HepG2 (cell line): ENCODE data around the gene CHD9. TPM values are rescaled to one million over a fixed set of nuclear protein-coding genes. Genes with fewer than 3 reads are reported as not detected.

Experiments
- ATAC-seq: fragments of 200-7000 bp; cut with Tn5 transposase; 3 replicates; pipeline ENCODE4 v1.9.1; 2020; ENCODE audit warnings: mild to moderate bottlenecking, moderate library complexity
- BruUV-seq: library from RNA; stranded (reverse); fragments of 400-500 nt; replicated peaks from 2 replicates; lab custom pipeline; 2021; lab: Mats Ljungman, UMichigan
- CTCF ChIA-PET: fragments of 300-600 bp; formaldehyde crosslinking; extraction: SDS; loops from one replicate; lab custom pipeline; 2021; ENCODE audit warnings: low total read pairs, inconsistent platforms, low intra/inter-chr PET ratio; lab: Yijun Ruan, JAX
- POLR2A ChIA-PET: fragments of 350-600 bp; sonication (Branson Sonifier 250); formaldehyde crosslinking; loops from one replicate; lab custom pipeline; 2020; ENCODE audit warnings: antibody characterized with exemption, inconsistent platforms; lab: Yijun Ruan, JAX
- DNase-seq: peaks from one replicate; pipeline ENCODE4 v3.0.0-alpha.2; 2015; ENCODE audit warnings: low spot score
- FAIRE-seq: peaks from 3 replicates; lab custom pipeline; 2011; peaks lifted over from hg19 to GRCh38; lab: Jason Lieb, UNC
- H2AFZ ChIP-seq: one replicate; pipeline ENCODE4 v1.6.1; 2011; ENCODE audit warnings: low read length, inconsistent platforms
- H3K27ac ChIP-seq: fragments of 300-600 bp; 3 replicates; pipeline ENCODE4 v1.8.0; 2011; ENCODE audit warnings: mixed run types, mild to moderate bottlenecking, mixed read lengths, low read length, inconsistent platforms; ENCODE audit not compliant: insufficient read depth; ENCODE audit errors: extremely low read length
- H3K27me3 ChIP-seq, 2 experiments: fragments of 200-600 bp in 1 of 2; 2 replicates in 1 of 2; 3 replicates in 1 of 2; pipeline versions ENCODE4 v1.6.0 to v1.8.0; 2011; ENCODE audit warnings: low read length in 2 of 2, mild to moderate bottlenecking in 2 of 2, moderate library complexity in 2 of 2, inconsistent platforms in 1 of 2; ENCODE audit not compliant: insufficient read depth in 2 of 2, control insufficient read depth in 1 of 2
- H3K36me3 ChIP-seq, 2 experiments: fragments of 200-600 bp in 1 of 2; replicated peaks in 1 of 2; 2 replicates in 1 of 2; 3 replicates in 1 of 2; pipeline versions ENCODE4 v1.5.1 to v1.8.0; 2011; ENCODE audit warnings: low read length in 2 of 2, inconsistent platforms in 1 of 2; ENCODE audit not compliant: insufficient read depth in 2 of 2, control insufficient read depth in 1 of 2
- H3K4me1 ChIP-seq: 2 replicates; pipeline ENCODE4 v1.5.1; 2012; ENCODE audit warnings: low read length, inconsistent platforms; ENCODE audit not compliant: insufficient read depth
- H3K4me2 ChIP-seq: 2 replicates; pipeline ENCODE4 v1.6.0; 2011; ENCODE audit warnings: low read depth, low read length, inconsistent platforms
- H3K4me3 ChIP-seq, 3 experiments: fragments of 200-600 bp in 1 of 3; sonication (generic), shearing (Covaris generic) in 1 of 3; replicated peaks in 1 of 3; 2 replicates each; pipeline ENCODE4 v1.5.1; 2011 to 2016; ENCODE audit warnings: low read length in 3 of 3, inconsistent platforms in 2 of 3, low read depth in 2 of 3, mild to moderate bottlenecking in 2 of 3, control low read depth in 1 of 3, mixed read lengths in 1 of 3; ENCODE audit not compliant: insufficient read depth in 1 of 3
- H3K79me2 ChIP-seq: one replicate; pipeline ENCODE4 v1.6.1; 2011; ENCODE audit warnings: low read length, inconsistent platforms; ENCODE audit not compliant: insufficient read depth
- H3K9ac ChIP-seq: 2 replicates; pipeline ENCODE4 v1.6.0; 2011; ENCODE audit warnings: mild to moderate bottlenecking, low read depth, low read length, inconsistent platforms; ENCODE audit not compliant: insufficient read depth
- H3K9me3 ChIP-seq: 2 replicates; pipeline ENCODE4 v1.5.1; 2012; ENCODE audit warnings: mild to moderate bottlenecking, low read length
- H4K20me1 ChIP-seq: 2 replicates; pipeline ENCODE4 v1.6.0; 2011; ENCODE audit warnings: inconsistent platforms, mild to moderate bottlenecking, low read length, moderate library complexity; ENCODE audit not compliant: insufficient read depth
- CAMTA2 ChIP-seq: sonication (generic); formaldehyde crosslinking; IDR thresholded peaks from 2 replicates; pipeline ENCODE4 v1.4.0; 2020; ENCODE audit warnings: mild to moderate bottlenecking, missing genetic modification reagents, borderline replicate concordance
- FOXP1 ChIP-seq, 2 experiments: fragments of 450-650 bp in 1 of 2; IDR thresholded peaks; 2 replicates each; pipeline ENCODE4 v1.6.1; 2017 to 2018; ENCODE audit warnings: antibody characterized with exemption in 1 of 2
- GATAD2A ChIP-seq: IDR thresholded peaks from 2 replicates; pipeline ENCODE4 v1.6.1; 2016
- HOXA9 ChIP-seq: sonication (generic); formaldehyde crosslinking; IDR thresholded peaks from 2 replicates; pipeline ENCODE4 v1.8.1; 2022; ENCODE audit warnings: missing genetic modification reagents, mild to moderate bottlenecking, moderate library complexity, borderline replicate concordance
- IKZF1 ChIP-seq: fragments of 450-650 bp; IDR thresholded peaks from 2 replicates; pipeline ENCODE4 v1.7.1; 2016
- MTA1 ChIP-seq: sonication (generic); formaldehyde crosslinking; IDR thresholded peaks from 2 replicates; pipeline ENCODE4 v1.4.0; 2020; ENCODE audit warnings: missing genetic modification reagents, mild to moderate bottlenecking, borderline replicate concordance
- MYC ChIP-seq: sonication (generic); formaldehyde crosslinking; IDR thresholded peaks from 2 replicates; pipeline ENCODE4 v1.9.0; 2021; ENCODE audit warnings: missing genetic modification reagents, borderline replicate concordance
- NCOR1 ChIP-seq: fragments of 200-600 bp; sonication (generic); IDR thresholded peaks from 2 replicates; pipeline ENCODE4 v1.7.0; 2017; ENCODE audit warnings: antibody characterized with exemption, low read length, borderline replicate concordance
- SATB2 ChIP-seq: sonication (generic); formaldehyde crosslinking; IDR thresholded peaks from 2 replicates; pipeline ENCODE4 v1.5.0; 2020; ENCODE audit warnings: missing genetic modification reagents
- U2AF1 ChIP-seq: fragments of 200-400 bp; formaldehyde crosslinking; optimal IDR thresholded peaks from 2 replicates; pipeline ENCODE3; 2017; ENCODE audit warnings: mild to moderate bottlenecking, low read depth, low read length
- ZFP62 ChIP-seq: sonication (generic); formaldehyde crosslinking; IDR thresholded peaks from 2 replicates; pipeline ENCODE4 v1.4.0; 2020; ENCODE audit warnings: missing genetic modification reagents
- ZKSCAN1 ChIP-seq: fragments of 150-350 bp; IDR thresholded peaks from 2 replicates; pipeline ENCODE4 v1.6.1; 2014; ENCODE audit warnings: low read length
- ZNF10 ChIP-seq: sonication (generic); formaldehyde crosslinking; IDR thresholded peaks from 2 replicates; pipeline ENCODE4 v1.4.0; 2020; ENCODE audit warnings: mild to moderate bottlenecking, low read depth, missing genetic modification reagents, borderline replicate concordance
- ZNF136 ChIP-seq: sonication (generic); formaldehyde crosslinking; IDR thresholded peaks from 2 replicates; pipeline ENCODE4 v1.8.1; 2022; ENCODE audit warnings: low read depth, mild to moderate bottlenecking, moderate library complexity, missing genetic modification reagents
- ZNF484 ChIP-seq: sonication (generic); formaldehyde crosslinking; IDR thresholded peaks from 2 replicates; pipeline ENCODE4 v1.5.1; 2020; ENCODE audit warnings: mild to moderate bottlenecking, low read depth, missing genetic modification reagents, borderline replicate concordance
- ZNF782 ChIP-seq: sonication (generic); formaldehyde crosslinking; IDR thresholded peaks from 2 replicates; pipeline ENCODE4 v1.4.0; 2020; ENCODE audit warnings: missing genetic modification reagents, mild to moderate bottlenecking, borderline replicate concordance
- WGBS: methylation state at CpG from one replicate; pipeline ENCODE4 v1.1.6; 2017; ENCODE audit warnings: low lambda C conversion rate; 5-methylcytosine and 5-hydroxymethylcytosine counted together
- in situ Hi-C: cut with HindIII; loops from 2 replicates; pipeline ENCODE4 v1.10.0; 2017; ENCODE audit warnings: low pct_unique_long_range_greater_than_20kb; ENCODE audit not compliant: extremely low pct_ligation_motif_present
- intact Hi-C: fragments of 100-400 bp; cut with micrococcal nuclease; formaldehyde crosslinking; loops from one replicate; pipeline ENCODE4 v1.10.0; 2022; ENCODE audit not compliant: unreplicated experiment
- polyA plus RNA-seq, 8 experiments: library from polyadenylated mRNA; depleted of rRNA in 3 of 8; stranded (reverse) in 7 of 8; unstranded in 1 of 8; fragments of >200 nt; fragmentation: Illumina TruSeq in 4 of 8; extraction: Trizol in 4 of 8; gene quantifications; 2 replicates each; pipeline versions ENCODE4 v1.2.1 to v1.2.3, GENCODE V29; 2011 to 2016; ENCODE audit warnings: low read depth in 4 of 8, missing spikeins in 1 of 8, mixed read lengths in 1 of 8; ENCODE audit not compliant: insufficient read depth in 1 of 8
- total RNA-seq, 5 experiments: library from RNA; depleted of rRNA; stranded (reverse); fragments of >200 nt; fragmentation: Illumina TruSeq; extraction: Trizol; gene quantifications; 2 replicates each; pipeline ENCODE4 v1.2.3, GENCODE V29; 2016; ENCODE audit warnings: low read depth in 1 of 5
- TF ChIP-seq, protein P1 (sequence below): sonication (generic); formaldehyde crosslinking; IDR thresholded peaks from 2 replicates; pipeline ENCODE4 v1.5.0; 2020; ENCODE audit warnings: missing genetic modification reagents
- TF ChIP-seq, protein P2 (sequence below): sonication (generic); formaldehyde crosslinking; IDR thresholded peaks from 2 replicates; pipeline ENCODE4 v1.4.0; 2020; ENCODE audit warnings: mild to moderate bottlenecking, missing genetic modification reagents

Gene CHD9
- total and polyA plus RNA-seq, 2 of the 13 experiments (the other 11 are each of a cell fraction or from before 2014, with no cell fraction given), result 23.4 to 27.7 TPM

DNA sequence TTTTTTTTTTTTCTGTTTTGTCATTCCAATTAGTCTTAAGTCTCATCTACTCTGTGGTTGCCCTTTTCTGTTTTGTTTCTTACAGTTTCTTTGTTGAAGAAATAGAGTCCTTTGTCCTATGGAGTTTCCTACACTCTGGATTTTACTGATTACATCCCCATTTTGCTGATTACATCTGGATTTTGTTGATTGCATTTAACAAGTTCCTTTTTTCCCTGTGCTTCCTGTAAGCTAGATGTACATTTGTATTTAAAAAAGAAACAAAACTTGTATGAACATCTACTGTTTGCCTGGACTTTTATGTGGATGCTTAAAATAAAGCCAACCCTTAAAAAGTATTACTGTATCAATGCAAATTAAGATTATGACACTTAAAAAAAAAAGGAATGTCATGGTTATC lies 147.6 kb downstream of the CHD9 start:
- Histone ChIP-seq H4K20me1 (no peaks in the 10 kb centered on the region), H3K27ac (no peak overlapping the region), H3K4me2 (no peak overlapping the region), H3K27me3 (no peaks in the 10 kb centered on the region), H3K36me3 (0 out of 5 replicates have a peak, but pooled peaks cover 0 to 3% of the 10 kb centered on the region in 2 experiments), H3K4me3 (no peak overlapping the region), H3K9me3 (no peaks in the 10 kb centered on the region), H3K9ac (no peak overlapping the region), H3K4me1 (no peaks in the 10 kb centered on the region), H3K79me2 (no peaks in the 10 kb centered on the region), H2AFZ (no peak overlapping the region)
- no peak for DNase-seq
- POLR2A ChIA-PET, result no interaction called here
- FAIRE-seq, result no peak
- intact Hi-C loops, result no loop called here
- no peak for ATAC-seq
- TF ChIP-seq ZNF782 (CRISPR knock-in tag), result no peak
- TF ChIP-seq ZKSCAN1, result no peak
- TF ChIP-seq ZFP62 (CRISPR knock-in tag), result no peak
- TF ChIP-seq SATB2 (CRISPR knock-in tag), result no peak
- no peak for TF ChIP-seq MTA1 (CRISPR knock-in tag)
- TF ChIP-seq HOXA9 (CRISPR knock-in tag), result no peak
- CTCF ChIA-PET, result no interaction called here
- BruUV-seq, result no TSS peak
- in situ Hi-C loops, result no loop called here

DNA sequence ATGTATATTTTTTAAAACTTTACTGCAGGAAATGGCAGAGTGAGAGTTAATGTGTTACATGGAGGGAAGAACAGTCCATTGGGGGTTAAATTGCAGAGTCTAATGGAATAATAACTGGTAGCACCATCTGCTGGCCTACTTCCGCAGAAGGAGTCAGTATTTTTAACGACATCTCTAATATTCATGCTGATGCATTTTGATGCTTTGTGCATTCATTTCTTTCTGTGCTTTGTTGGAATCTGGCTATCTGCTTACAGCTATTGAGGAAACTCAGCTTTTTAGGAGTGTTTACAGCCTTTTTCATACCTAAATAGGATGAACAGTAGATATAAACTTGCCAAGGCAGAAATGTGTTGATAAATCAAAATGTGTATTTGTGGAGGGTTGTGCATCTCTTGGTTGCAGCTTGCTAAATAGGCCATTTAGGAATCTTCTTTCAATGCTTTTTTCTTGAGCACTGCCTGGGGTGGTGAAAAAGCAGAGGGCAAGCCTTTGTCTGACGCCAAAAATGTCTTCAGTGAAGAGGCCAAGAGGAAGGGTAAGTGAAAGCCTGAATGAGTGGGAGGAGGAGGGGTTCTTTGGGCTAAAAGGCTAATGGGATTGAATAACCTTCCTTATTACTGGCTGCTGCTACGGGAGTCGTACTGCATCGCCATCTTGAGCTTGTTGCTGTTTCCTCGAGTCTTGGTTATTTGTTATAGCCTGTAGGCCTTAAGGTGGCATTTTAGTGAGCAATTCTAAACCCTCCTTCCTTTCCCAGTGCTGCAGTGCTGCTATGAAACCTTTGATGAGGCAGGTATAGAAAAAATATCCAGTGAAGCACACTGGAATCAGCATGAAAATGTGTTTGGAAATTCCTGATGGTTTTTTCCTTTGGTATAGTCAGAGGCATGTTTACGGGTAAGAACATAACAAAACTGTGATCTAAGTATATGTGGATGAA lies 153.3 kb downstream of the CHD9 start:
- H3K4me3 ChIP-seq, result no peak overlapping the region
- in situ Hi-C loops (no loop called here), intact Hi-C loops (loop anchor here (1.0 kb wide), 2 partner anchors 78 to 153 kb away; no protein-coding TSS in a partner anchor)
- DNase-seq, result peak; percentile 72
- no peak overlapping the region for H2AFZ ChIP-seq
- H3K4me2 ChIP-seq, result no peak overlapping the region
- peaks cover 2 to 7% of the 10 kb centered on the region in 2 experiments; a peak in 3 of 5 replicates for H3K36me3 ChIP-seq
- H3K27me3 ChIP-seq, result no peaks in the 10 kb centered on the region
- ChIA-PET POLR2A (no interaction called here), CTCF (interaction anchor here (0.7 to 2.5 kb wide), 3 partner anchors 77 to 153 kb away, joined by 3 to 17 read pairs (median 4); partner anchors contain the start of gene CHD9)
- WGBS, result 77% methylated on average over 8 of the region's 8 CpGs
- peaks cover 4% of the 10 kb centered on the region for H3K79me2 ChIP-seq
- H3K27ac ChIP-seq, result peak overlapping the region; percentile 14
- FAIRE-seq, result no peak
- ATAC-seq, result peak; percentile 92
- no peak overlapping the region for H3K9ac ChIP-seq
- no peaks in the 10 kb centered on the region for H4K20me1 ChIP-seq
- BruUV-seq, result no TSS peak
- H3K9me3 ChIP-seq, result no peaks in the 10 kb centered on the region
- no peaks in the 10 kb centered on the region for H3K4me1 ChIP-seq
- no peak for TF ChIP-seq FOXP1 (IDR thresholded peaks at IDR 0.05)
- TF ChIP-seq FOXP1 (CRISPR knock-in tag; IDR thresholded peaks at IDR 0.05), result no peak
- TF ChIP-seq ZNF10 (CRISPR knock-in tag), result no peak
- no peak for TF ChIP-seq NCOR1
- no peak for TF ChIP-seq IKZF1
- no peak for TF ChIP-seq ZNF484 (CRISPR knock-in tag)
- TF ChIP-seq U2AF1, result no peak
- peak; percentile 61; the same call in 1 of the 2 replicates for TF ChIP-seq GATAD2A (CRISPR knock-in tag)
- no peak for TF ChIP-seq ZNF136 (CRISPR knock-in tag)
- TF ChIP-seq, protein P1, sequence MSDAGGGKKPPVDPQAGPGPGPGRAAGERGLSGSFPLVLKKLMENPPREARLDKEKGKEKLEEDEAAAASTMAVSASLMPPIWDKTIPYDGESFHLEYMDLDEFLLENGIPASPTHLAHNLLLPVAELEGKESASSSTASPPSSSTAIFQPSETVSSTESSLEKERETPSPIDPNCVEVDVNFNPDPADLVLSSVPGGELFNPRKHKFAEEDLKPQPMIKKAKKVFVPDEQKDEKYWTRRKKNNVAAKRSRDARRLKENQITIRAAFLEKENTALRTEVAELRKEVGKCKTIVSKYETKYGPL, result no peak
- TF ChIP-seq CAMTA2, result no peak
- TF ChIP-seq MYC (CRISPR knock-in tag), result no peak
- TF ChIP-seq, protein P2, sequence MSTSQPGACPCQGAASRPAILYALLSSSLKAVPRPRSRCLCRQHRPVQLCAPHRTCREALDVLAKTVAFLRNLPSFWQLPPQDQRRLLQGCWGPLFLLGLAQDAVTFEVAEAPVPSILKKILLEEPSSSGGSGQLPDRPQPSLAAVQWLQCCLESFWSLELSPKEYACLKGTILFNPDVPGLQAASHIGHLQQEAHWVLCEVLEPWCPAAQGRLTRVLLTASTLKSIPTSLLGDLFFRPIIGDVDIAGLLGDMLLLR (CRISPR knock-in tag), result no peak
